Measurements from ENCODE around the gene FLRT1. TPM values are rescaled to one million over a fixed set of nuclear protein-coding genes. Genes with fewer than 3 reads are reported as not detected.

Gene FLRT1
- total and polyA plus RNA-seq, 2 of the 13 experiments (the other 11 are each of a cell fraction or from before 2014, with no cell fraction given) = 0.02 to 0.08 TPM

- TF ChIP-seq RBFOX2 (IDR thresholded peaks at IDR 0.05; ENCODE audit: low read depth, low read length) (peak; percentile 52; the same call in 1 of the 2 replicates), NR1H2 (CRISPR knock-in tag; IDR thresholded peaks at IDR 0.05; ENCODE audit: borderline replicate concordance, low read depth) (no peak), NFYB (CRISPR knock-in tag; IDR thresholded peaks at IDR 0.05) (no peak), ZNF275 (CRISPR knock-in tag; IDR thresholded peaks at IDR 0.05; ENCODE audit: borderline replicate concordance) (no peak), KDM2A (CRISPR knock-in tag; IDR thresholded peaks at IDR 0.05; ENCODE audit: borderline replicate concordance, low read depth) (no peak), YEATS2 (CRISPR knock-in tag; IDR thresholded peaks at IDR 0.05; ENCODE audit: borderline replicate concordance) (no peak), ESRRA (CRISPR knock-in tag; IDR thresholded peaks at IDR 0.05; ENCODE audit: low read depth) (no peak), ZNF776 (CRISPR knock-in tag; IDR thresholded peaks at IDR 0.05) (no peak), ATF6 (CRISPR knock-in tag; conservative IDR thresholded peaks at IDR 0.05) (no peak), ZNF660 (CRISPR knock-in tag; IDR thresholded peaks at IDR 0.05; ENCODE audit: borderline replicate concordance, low read depth) (no peak), ZNF430 (CRISPR knock-in tag; IDR thresholded peaks at IDR 0.05) (no peak)
- TF ChIP-seq, protein P1, sequence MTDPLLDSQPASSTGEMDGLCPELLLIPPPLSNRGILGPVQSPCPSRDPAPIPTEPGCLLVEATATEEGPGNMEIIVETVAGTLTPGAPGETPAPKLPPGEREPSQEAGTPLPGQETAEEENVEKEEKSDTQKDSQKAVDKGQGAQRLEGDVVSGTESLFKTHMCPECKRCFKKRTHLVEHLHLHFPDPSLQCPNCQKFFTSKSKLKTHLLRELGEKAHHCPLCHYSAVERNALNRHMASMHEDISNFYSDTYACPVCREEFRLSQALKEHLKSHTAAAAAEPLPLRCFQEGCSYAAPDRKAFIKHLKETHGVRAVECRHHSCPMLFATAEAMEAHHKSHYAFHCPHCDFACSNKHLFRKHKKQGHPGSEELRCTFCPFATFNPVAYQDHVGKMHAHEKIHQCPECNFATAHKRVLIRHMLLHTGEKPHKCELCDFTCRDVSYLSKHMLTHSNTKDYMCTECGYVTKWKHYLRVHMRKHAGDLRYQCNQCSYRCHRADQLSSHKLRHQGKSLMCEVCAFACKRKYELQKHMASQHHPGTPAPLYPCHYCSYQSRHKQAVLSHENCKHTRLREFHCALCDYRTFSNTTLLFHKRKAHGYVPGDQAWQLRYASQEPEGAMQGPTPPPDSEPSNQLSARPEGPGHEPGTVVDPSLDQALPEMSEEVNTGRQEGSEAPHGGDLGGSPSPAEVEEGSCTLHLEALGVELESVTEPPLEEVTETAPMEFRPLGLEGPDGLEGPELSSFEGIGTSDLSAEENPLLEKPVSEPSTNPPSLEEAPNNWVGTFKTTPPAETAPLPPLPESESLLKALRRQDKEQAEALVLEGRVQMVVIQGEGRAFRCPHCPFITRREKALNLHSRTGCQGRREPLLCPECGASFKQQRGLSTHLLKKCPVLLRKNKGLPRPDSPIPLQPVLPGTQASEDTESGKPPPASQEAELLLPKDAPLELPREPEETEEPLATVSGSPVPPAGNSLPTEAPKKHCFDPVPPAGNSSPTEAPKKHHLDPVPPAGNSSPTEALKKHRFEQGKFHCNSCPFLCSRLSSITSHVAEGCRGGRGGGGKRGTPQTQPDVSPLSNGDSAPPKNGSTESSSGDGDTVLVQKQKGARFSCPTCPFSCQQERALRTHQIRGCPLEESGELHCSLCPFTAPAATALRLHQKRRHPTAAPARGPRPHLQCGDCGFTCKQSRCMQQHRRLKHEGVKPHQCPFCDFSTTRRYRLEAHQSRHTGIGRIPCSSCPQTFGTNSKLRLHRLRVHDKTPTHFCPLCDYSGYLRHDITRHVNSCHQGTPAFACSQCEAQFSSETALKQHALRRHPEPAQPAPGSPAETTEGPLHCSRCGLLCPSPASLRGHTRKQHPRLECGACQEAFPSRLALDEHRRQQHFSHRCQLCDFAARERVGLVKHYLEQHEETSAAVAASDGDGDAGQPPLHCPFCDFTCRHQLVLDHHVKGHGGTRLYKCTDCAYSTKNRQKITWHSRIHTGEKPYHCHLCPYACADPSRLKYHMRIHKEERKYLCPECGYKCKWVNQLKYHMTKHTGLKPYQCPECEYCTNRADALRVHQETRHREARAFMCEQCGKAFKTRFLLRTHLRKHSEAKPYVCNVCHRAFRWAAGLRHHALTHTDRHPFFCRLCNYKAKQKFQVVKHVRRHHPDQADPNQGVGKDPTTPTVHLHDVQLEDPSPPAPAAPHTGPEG (CRISPR knock-in tag; IDR thresholded peaks at IDR 0.05) = peak; percentile 73; the same call in 1 of the 2 replicates
- TF ChIP-seq, protein P2, sequence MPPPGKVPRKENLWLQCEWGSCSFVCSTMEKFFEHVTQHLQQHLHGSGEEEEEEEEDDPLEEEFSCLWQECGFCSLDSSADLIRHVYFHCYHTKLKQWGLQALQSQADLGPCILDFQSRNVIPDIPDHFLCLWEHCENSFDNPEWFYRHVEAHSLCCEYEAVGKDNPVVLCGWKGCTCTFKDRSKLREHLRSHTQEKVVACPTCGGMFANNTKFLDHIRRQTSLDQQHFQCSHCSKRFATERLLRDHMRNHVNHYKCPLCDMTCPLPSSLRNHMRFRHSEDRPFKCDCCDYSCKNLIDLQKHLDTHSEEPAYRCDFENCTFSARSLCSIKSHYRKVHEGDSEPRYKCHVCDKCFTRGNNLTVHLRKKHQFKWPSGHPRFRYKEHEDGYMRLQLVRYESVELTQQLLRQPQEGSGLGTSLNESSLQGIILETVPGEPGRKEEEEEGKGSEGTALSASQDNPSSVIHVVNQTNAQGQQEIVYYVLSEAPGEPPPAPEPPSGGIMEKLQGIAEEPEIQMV (CRISPR knock-in tag; IDR thresholded peaks at IDR 0.05; ENCODE audit: low read depth) = no peak
These were observed 49.4 kb downstream of the FLRT1 start (continued) for GRCh38 chr11:64084951-64085710.
